GM12878 (cell line): Measurements from ENCODE around the gene TDRD7. TPM values are rescaled to one million over a fixed set of nuclear protein-coding genes. Genes with fewer than 3 reads are reported as not detected.

Experiments
- ATAC-seq: fragments of 200-7000 bp; cut with Tn5 transposase; 3 replicates; pipeline ENCODE4 v1.9.1; 2020; ENCODE audit warnings: mild to moderate bottlenecking, moderate library complexity
- BruUV-seq: library from RNA; stranded (reverse); fragments of 400-500 nt; replicated peaks from 2 replicates; lab custom pipeline; 2021; lab: Mats Ljungman, UMichigan
- CTCF ChIA-PET: fragments of 300-600 bp; sonication (Branson Sonifier 250); formaldehyde crosslinking; extraction: SDS; loops from one replicate; lab custom pipeline; 2021; ENCODE audit warnings: inconsistent platforms; lab: Yijun Ruan, JAX
- POLR2A ChIA-PET: fragments of 350-600 bp; formaldehyde crosslinking; extraction: SDS; loops from one replicate; lab custom pipeline; 2021; ENCODE audit warnings: inconsistent platforms; lab: Charles Lee
- RAD21 ChIA-PET: fragments of 300-600 bp; sonication (Branson Sonifier 250); formaldehyde crosslinking; loops from one replicate; lab custom pipeline; 2023; ENCODE audit warnings: antibody characterized with exemption; ENCODE audit not compliant: unreplicated experiment; lab: Charles Lee
- SMC1A ChIA-PET: fragments of 300-600 bp; sonication (Branson Sonifier 250); formaldehyde crosslinking; loops from one replicate; lab custom pipeline; 2023; ENCODE audit not compliant: unreplicated experiment, uncharacterized antibody; lab: Charles Lee
- DNase-seq: peaks from one replicate; pipeline ENCODE4 v3.0.0-alpha.2; 2011; ENCODE audit warnings: low read depth, low spot score
- FAIRE-seq: peaks from 3 replicates; lab custom pipeline; 2011; peaks lifted over from hg19 to GRCh38; lab: Jason Lieb, UNC
- H2AFZ ChIP-seq: 2 replicates; pipeline ENCODE4 v1.6.0; 2011; ENCODE audit warnings: low read depth, low read length, control low read depth; ENCODE audit not compliant: control insufficient read depth
- H3K27ac ChIP-seq: 2 replicates; pipeline ENCODE4 v1.5.1; 2011; ENCODE audit warnings: control low read depth; ENCODE audit not compliant: control insufficient read depth, insufficient read depth
- H3K27me3 ChIP-seq, 2 experiments: replicated peaks in 1 of 2; 2 replicates each; pipeline versions ENCODE4 v1.6.0 to v1.6.1; 2011; ENCODE audit warnings: low read length in 1 of 2; ENCODE audit not compliant: control insufficient read depth in 2 of 2, insufficient read depth in 2 of 2
- H3K36me3 ChIP-seq, 2 experiments: 2 replicates each; pipeline ENCODE4 v1.5.1; 2011; ENCODE audit warnings: low read length in 1 of 2; ENCODE audit not compliant: control insufficient read depth in 2 of 2, insufficient read depth in 2 of 2
- H3K4me1 ChIP-seq: 2 replicates; pipeline ENCODE4 v1.6.1; 2011; ENCODE audit warnings: mild to moderate bottlenecking, low read length, moderate library complexity, mixed read lengths; ENCODE audit not compliant: control insufficient read depth, insufficient read depth
- H3K4me2 ChIP-seq: 2 replicates; pipeline ENCODE4 v1.6.0; 2011; ENCODE audit warnings: control low read depth; ENCODE audit not compliant: control insufficient read depth, insufficient read depth
- H3K4me3 ChIP-seq: fragments of 200-600 bp; sonication (generic); 2 replicates; pipeline ENCODE4 v1.5.1; 2016
- H3K79me2 ChIP-seq: 2 replicates; pipeline ENCODE4 v1.6.0; 2011; ENCODE audit warnings: low read length; ENCODE audit not compliant: control insufficient read depth, insufficient read depth
- H3K9ac ChIP-seq: 2 replicates; pipeline ENCODE4 v1.8.0; 2011; ENCODE audit warnings: low read length, control low read depth, mixed read lengths; ENCODE audit not compliant: control insufficient read depth, insufficient read depth
- H3K9me3 ChIP-seq: replicated peaks from 3 replicates; pipeline ENCODE4 v1.5.1; 2011; ENCODE audit warnings: mild to moderate bottlenecking, low read length; ENCODE audit not compliant: control insufficient read depth, insufficient read depth
- H4K20me1 ChIP-seq: 2 replicates; pipeline ENCODE4 v1.6.0; 2011; ENCODE audit not compliant: control insufficient read depth, insufficient read depth
- BACH1 ChIP-seq: fragments of 450-650 bp; IDR thresholded peaks from 2 replicates; pipeline ENCODE4 v1.6.1; 2017; ENCODE audit warnings: mild to moderate bottlenecking, borderline replicate concordance
- BMI1 ChIP-seq: fragments of 450-650 bp; IDR thresholded peaks from 2 replicates; pipeline ENCODE4 v1.6.1; 2016; ENCODE audit warnings: mild to moderate bottlenecking, moderate library complexity, borderline replicate concordance
- CBX3 ChIP-seq: fragments of 200-600 bp; sonication (generic); IDR thresholded peaks from 2 replicates; pipeline ENCODE4 v1.6.1; 2016; ENCODE audit warnings: low read depth, borderline replicate concordance
- CBX5 ChIP-seq: sonication (generic); IDR thresholded peaks from 2 replicates; pipeline ENCODE4 v1.6.1; 2016; ENCODE audit warnings: low read depth, moderate library complexity, mild to moderate bottlenecking, inconsistent platforms
- GABPA ChIP-seq: IDR thresholded peaks from 2 replicates; pipeline ENCODE4 v1.6.1; 2014; ENCODE audit warnings: antibody characterized with exemption, low read depth, mild to moderate bottlenecking, inconsistent platforms
- MTA2 ChIP-seq: fragments of 450-650 bp; IDR thresholded peaks from 2 replicates; pipeline ENCODE4 v1.6.1; 2016; ENCODE audit warnings: low read depth, mild to moderate bottlenecking, moderate library complexity
- NBN ChIP-seq: fragments of 450-650 bp; IDR thresholded peaks from 2 replicates; pipeline ENCODE4 v1.6.1; 2016
- NFYA ChIP-seq: IDR thresholded peaks from 2 replicates; pipeline ENCODE4 v1.6.1; 2011; ENCODE audit warnings: low read depth, mild to moderate bottlenecking, low read length, improper control_type of control experiment, borderline replicate concordance
- SP1 ChIP-seq: IDR thresholded peaks from one replicate; pipeline ENCODE4 v1.6.1; 2011; ENCODE audit warnings: low read depth, low read length
- TCF3 ChIP-seq: IDR thresholded peaks from 2 replicates; pipeline ENCODE4 v1.6.1; 2012; ENCODE audit warnings: low read depth, mild to moderate bottlenecking, low read length, borderline replicate concordance; ENCODE audit not compliant: insufficient read depth
- ZNF207 ChIP-seq: fragments of 450-650 bp; IDR thresholded peaks from 2 replicates; pipeline ENCODE4 v1.6.1; 2014; ENCODE audit warnings: antibody characterized with exemption, mild to moderate bottlenecking, borderline replicate concordance
- WGBS: methylation state at CpG from one replicate; pipeline ENCODE4 v1.1.6; 2016; ENCODE audit warnings: low lambda C conversion rate; ENCODE audit not compliant: insufficient replicate concordance, insufficient coverage; ENCODE audit errors: missing lambda C conversion rate; 5-methylcytosine and 5-hydroxymethylcytosine counted together
- in situ Hi-C: fragments of 300-500 bp; cut with MboI; formaldehyde crosslinking; loops from 9 replicates; pipeline ENCODE4 v1.14.3; 2018; ENCODE audit warnings: mixed read lengths
- intact Hi-C: fragments of 100-400 bp; cut with micrococcal nuclease; formaldehyde crosslinking; loops from one replicate; pipeline ENCODE4 v1.14.2; 2022; ENCODE audit not compliant: unreplicated experiment
- polyA plus RNA-seq, 11 experiments: library from polyadenylated mRNA; depleted of rRNA in 4 of 11; unstranded in 6 of 11; stranded (reverse) in 5 of 11; fragments of >200 nt; fragmentation: Nextera tagmentation in 4 of 11; fragmentation: Illumina TruSeq in 1 of 11; extraction: Ambion mirVana in 4 of 11; extraction: Trizol in 1 of 11; gene quantifications; 1 replicate in 1 of 11; 2 replicates in 10 of 11; pipeline versions ENCODE4 v1.2.1 to v1.2.3, GENCODE V29; 2011 to 2016; ENCODE audit warnings: inconsistent platforms in 2 of 11, missing spikeins in 2 of 11, low read depth in 1 of 11
- total RNA-seq, 4 experiments: library from RNA; depleted of rRNA in 3 of 4; stranded (reverse); fragments of >200 nt in 3 of 4; fragmentation: Illumina TruSeq in 1 of 4; extraction: Trizol in 1 of 4; gene quantifications; 2 replicates each; pipeline versions ENCODE4 v1.2.1 to v1.2.3, GENCODE V29; 2013 to 2021
- TF ChIP-seq, protein P1 (sequence below): fragments of 450-650 bp; formaldehyde crosslinking; IDR thresholded peaks from 2 replicates; pipeline ENCODE4 v1.5.0; 2022; ENCODE audit warnings: mild to moderate bottlenecking, missing genetic modification characterization
- TF ChIP-seq, protein P2 (sequence below): fragments of 450-650 bp; IDR thresholded peaks from 2 replicates; pipeline ENCODE4 v1.6.1; 2016; ENCODE audit warnings: mild to moderate bottlenecking, moderate library complexity, borderline replicate concordance

Gene TDRD7
- total and polyA plus RNA-seq, 10 of the 15 experiments (the other 5 are each of a cell fraction or from before 2014, with no cell fraction given), result 5.7 to 26.4 (median 16.2) TPM

DNA sequence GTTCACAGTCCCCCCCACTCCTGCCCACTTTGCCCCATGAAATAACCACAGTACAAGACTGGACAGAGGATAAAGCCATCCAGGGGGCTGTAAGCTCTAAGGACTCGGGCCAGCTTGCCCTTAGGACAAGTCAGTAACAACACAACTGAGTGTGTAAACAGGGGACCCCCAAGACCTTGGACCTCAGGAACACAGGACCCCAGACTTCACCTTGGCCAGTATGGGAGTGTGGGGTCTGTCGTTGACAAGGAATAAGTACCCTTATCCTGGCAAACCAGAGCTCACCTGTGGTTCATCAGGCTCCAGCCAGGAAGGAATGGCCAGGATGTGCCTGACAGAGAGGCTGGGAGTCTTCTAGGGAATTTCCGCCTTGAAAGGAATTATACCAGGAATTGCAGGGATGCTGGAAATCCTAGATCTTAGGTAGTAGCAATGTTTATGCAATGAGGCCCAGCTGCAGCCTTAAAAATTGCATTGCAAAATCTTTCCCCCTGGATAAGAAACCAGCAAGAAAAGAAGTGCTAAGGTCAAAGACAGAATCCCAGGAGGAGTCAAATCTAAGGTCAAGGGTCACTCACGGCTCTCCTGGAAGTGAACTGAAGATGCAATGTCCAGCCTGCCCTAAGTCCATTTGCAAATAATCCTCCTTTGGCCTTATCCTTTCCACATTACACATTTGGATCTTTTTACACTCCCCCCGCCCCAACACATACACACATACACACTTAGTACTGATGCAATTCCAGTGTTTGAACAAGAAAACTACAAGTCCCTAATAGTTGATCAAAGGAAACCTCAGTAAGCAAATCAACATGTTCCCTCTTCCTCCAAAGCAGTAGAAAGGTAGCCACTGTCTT is 27.3 kb upstream of the TDRD7 start:
- SMC1A ChIA-PET, result interaction anchor here (1.1 to 5.9 kb wide), 5 partner anchors 13 to 527 kb away, joined by 3 to 66 read pairs (median 13); no protein-coding TSS in a partner anchor
- POLR2A ChIA-PET, result interaction anchor here (1.9 kb wide), 1 partner anchor 30 kb away, joined by 5 read pairs; no protein-coding TSS in a partner anchor
- in situ Hi-C loops, result no loop called here
- no TSS peak for BruUV-seq
- H3K4me3 ChIP-seq, result no peak overlapping the region
- H4K20me1 ChIP-seq, result no peaks in the 10 kb centered on the region
- H3K4me1 ChIP-seq, result peaks cover 33% of the 10 kb centered on the region
- RAD21 ChIA-PET, result interaction anchor here (3.5 to 4.9 kb wide), 4 partner anchors 17 to 528 kb away, joined by 15 to 25 read pairs (median 19); no protein-coding TSS in a partner anchor
- H3K27me3 ChIP-seq, result no peaks in the 10 kb centered on the region
- intact Hi-C loops, result no loop called here
- H3K79me2 ChIP-seq, result no peaks in the 10 kb centered on the region
- H2AFZ ChIP-seq, result no peak overlapping the region
- no peak overlapping the region for H3K9ac ChIP-seq
- WGBS, result 32% methylated on average over 5 of the region's 5 CpGs
- DNase-seq, result no peak
- H3K4me2 ChIP-seq, result no peak overlapping the region
- no peak for FAIRE-seq
- no peaks in the 10 kb centered on the region for H3K9me3 ChIP-seq
- H3K27ac ChIP-seq, result no peak overlapping the region
- CTCF ChIA-PET, result interaction anchor here (1.0 to 7.1 kb wide), 11 partner anchors 9 to 528 kb away, joined by 3 to 157 read pairs (median 30); partner anchors contain the start of gene TDRD7
- no peaks in the 10 kb centered on the region for H3K36me3 ChIP-seq
- no peak for ATAC-seq
- TF ChIP-seq, protein P1, sequence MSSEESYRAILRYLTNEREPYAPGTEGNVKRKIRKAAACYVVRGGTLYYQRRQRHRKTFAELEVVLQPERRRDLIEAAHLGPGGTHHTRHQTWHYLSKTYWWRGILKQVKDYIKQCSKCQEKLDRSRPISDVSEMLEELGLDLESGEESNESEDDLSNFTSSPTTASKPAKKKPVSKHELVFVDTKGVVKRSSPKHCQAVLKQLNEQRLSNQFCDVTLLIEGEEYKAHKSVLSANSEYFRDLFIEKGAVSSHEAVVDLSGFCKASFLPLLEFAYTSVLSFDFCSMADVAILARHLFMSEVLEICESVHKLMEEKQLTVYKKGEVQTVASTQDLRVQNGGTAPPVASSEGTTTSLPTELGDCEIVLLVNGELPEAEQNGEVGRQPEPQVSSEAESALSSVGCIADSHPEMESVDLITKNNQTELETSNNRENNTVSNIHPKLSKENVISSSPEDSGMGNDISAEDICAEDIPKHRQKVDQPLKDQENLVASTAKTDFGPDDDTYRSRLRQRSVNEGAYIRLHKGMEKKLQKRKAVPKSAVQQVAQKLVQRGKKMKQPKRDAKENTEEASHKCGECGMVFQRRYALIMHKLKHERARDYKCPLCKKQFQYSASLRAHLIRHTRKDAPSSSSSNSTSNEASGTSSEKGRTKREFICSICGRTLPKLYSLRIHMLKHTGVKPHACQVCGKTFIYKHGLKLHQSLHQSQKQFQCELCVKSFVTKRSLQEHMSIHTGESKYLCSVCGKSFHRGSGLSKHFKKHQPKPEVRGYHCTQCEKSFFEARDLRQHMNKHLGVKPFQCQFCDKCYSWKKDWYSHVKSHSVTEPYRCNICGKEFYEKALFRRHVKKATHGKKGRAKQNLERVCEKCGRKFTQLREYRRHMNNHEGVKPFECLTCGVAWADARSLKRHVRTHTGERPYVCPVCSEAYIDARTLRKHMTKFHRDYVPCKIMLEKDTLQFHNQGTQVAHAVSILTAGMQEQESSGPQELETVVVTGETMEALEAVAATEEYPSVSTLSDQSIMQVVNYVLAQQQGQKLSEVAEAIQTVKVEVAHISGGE (CRISPR knock-in tag), result no peak
- TF ChIP-seq NBN (no peak), ZNF207 (no peak), NFYA (no peak), CBX3 (no peak), CBX5 (no peak), TCF3 (no peak), BACH1 (no peak), BMI1 (no peak), GABPA (no peak), MTA2 (no peak), SP1 (no peak)
- TF ChIP-seq, protein P2, sequence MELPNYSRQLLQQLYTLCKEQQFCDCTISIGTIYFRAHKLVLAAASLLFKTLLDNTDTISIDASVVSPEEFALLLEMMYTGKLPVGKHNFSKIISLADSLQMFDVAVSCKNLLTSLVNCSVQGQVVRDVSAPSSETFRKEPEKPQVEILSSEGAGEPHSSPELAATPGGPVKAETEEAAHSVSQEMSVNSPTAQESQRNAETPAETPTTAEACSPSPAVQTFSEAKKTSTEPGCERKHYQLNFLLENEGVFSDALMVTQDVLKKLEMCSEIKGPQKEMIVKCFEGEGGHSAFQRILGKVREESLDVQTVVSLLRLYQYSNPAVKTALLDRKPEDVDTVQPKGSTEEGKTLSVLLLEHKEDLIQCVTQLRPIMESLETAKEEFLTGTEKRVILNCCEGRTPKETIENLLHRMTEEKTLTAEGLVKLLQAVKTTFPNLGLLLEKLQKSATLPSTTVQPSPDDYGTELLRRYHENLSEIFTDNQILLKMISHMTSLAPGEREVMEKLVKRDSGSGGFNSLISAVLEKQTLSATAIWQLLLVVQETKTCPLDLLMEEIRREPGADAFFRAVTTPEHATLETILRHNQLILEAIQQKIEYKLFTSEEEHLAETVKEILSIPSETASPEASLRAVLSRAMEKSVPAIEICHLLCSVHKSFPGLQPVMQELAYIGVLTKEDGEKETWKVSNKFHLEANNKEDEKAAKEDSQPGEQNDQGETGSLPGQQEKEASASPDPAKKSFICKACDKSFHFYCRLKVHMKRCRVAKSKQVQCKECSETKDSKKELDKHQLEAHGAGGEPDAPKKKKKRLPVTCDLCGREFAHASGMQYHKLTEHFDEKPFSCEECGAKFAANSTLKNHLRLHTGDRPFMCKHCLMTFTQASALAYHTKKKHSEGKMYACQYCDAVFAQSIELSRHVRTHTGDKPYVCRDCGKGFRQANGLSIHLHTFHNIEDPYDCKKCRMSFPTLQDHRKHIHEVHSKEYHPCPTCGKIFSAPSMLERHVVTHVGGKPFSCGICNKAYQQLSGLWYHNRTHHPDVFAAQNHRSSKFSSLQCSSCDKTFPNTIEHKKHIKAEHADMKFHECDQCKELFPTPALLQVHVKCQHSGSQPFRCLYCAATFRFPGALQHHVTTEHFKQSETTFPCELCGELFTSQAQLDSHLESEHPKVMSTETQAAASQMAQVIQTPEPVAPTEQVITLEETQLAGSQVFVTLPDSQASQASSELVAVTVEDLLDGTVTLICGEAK, result no peak
